GM19043 (cell line): Measurements from ENCODE around the gene OR10A3.

Source experiments
- ATAC-seq: cut with Tn5 transposase; IDR thresholded peaks from one replicate; pipeline ENCODE4 v1.9.1; 2021; ENCODE audit warnings: low read depth; ENCODE audit not compliant: unreplicated experiment

OR10A3 gene

DNA sequence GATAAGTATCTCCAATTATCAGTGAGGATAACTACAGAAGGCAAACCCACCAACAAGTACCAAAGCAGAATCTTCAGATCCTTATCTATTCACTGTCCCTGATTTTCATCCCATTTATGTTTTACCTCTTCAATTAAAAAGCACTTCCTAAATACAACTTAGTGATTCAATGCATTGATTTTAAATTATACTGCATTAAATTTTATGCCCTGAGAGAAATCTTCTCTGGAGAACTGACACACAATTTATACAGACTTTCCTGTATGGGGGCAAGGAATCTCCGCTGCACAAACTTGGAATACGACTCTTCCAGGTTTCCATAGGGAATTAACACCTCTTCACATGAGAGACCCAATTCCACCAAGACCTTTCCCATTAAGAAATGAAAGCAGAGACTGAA is at the start of gene OR10A3:
Gene OR10A3, minus strand, starts transcription at position 101 of the 400 bp plus-strand sequence. CDS start 2,188 bp downstream, outside the sequence.
- ATAC-seq = no peak

GRCh38 chr11:7987560-7987883 is 46.0 kb upstream of the OR10A3 start:
- ATAC-seq = peak; percentile 0

- peak; percentile 91 for ATAC-seq
Observed at GRCh38 chr11:7986768-7987559, 45.5 kb upstream of the OR10A3 start, which contains the start of gene EIF3F. Gene EIF3F (plus strand): TSS chr11:7987337. CDS start chr11:7987353, 16 bp downstream.

- no peak for ATAC-seq
Observed at GRCh38 chr11:7983832-7984590, 42.5 kb upstream of the OR10A3 start.

GRCh38 chr11:7982582-7983119 is 41.1 kb upstream of the OR10A3 start:
- peak; percentile 44 for ATAC-seq

- no peak for ATAC-seq
Observed at GRCh38 chr11:7981619-7982157, 40.2 kb upstream of the OR10A3 start.

DNA sequence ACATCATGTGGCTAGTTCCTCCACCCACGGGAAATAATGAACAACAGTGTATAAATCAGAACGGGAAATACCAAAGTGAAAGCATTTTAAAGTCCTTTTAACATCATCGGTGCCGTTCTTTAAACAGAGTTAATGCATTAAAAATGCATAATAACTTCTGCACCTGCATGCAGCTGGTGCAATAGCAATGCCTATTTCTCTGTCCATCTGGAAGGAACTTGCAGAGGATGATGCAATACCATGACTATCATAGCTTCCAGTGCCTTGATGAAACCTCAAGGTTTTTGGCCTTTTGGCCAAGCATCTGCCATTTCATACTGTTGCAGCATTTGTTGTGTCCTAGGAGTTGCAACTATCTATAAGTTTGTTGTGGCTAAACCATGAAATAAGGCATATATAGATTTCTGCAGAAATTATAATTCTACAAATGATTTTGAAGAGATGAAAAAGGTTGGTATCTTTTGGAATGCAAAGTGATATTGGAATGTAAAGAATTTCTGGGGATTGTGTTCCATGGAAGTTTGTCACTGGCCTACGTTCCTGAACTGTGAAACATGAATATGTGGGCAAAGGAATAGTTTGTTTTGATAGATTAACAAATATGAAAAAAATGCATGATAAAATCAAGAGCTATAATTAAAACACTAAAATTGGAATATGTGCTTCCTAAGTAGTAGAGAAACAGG is 35.9 kb upstream of the OR10A3 start:
- ATAC-seq = no peak

GRCh38 chr11:7974668-7975067 is 33.2 kb upstream of the OR10A3 start:
- no peak for ATAC-seq

DNA sequence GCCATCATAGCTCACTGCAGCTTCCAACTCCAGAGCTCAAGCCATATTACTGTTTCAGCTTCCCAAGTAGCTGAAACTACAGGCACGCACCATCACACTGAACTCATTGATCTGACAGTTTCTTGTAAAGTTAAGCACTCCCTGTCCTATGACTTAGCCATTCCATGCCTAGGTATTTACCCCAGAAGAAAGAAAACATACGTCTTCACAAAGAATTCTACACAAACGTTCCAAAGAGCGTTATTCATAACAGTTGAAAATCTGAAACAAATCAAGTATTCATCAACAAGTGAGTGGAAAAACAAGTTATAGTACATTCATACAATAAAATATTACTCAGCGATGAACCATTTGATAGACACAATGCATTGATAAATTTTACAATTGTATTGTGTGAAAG is 31.5 kb upstream of the OR10A3 start:
- ATAC-seq = no peak

- ATAC-seq = no peak
Observed at GRCh38 chr11:7971846-7972245, 30.3 kb upstream of the OR10A3 start.

DNA sequence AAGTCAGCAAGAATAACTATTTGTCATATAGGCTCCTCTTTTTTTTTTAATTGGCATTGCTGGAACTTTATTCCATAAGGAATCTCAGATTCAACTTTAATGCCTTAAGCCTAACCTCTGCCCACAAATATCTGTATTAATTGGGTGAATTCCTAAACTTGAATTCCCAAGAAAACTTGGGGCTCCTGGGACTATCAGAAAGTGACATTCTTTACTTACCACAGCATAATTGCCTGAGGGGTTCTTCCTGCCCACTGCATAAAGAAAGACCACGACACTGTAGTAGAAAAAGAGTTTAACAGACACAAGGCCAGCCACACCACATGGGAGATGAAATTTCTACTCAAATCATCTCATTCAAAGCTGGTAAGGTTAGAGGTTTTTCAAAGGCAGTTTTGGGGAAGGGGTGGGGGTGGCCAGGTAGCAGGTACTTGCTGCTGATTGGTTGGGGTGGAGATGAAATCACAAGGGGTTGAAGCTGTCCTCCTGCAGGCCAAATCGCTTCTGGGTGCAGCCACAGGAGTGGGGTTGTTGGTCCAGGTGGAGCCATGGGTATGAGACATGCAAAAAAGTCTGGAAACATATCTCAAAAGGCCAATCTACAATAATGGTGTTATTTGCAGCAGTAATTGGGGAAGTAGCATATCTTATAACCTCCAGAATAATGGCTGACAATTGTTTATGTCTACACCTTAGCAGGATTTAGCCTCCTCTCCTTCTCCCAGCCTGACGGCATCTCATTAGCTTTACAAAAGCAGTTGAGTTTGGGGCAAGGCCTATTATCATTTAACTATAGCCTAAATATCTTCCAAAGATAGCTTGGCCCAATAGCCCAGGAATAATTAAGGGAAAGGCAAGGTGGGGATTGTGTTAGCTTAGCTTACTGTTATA is 28.5 kb upstream of the OR10A3 start:
- no peak for ATAC-seq

DNA sequence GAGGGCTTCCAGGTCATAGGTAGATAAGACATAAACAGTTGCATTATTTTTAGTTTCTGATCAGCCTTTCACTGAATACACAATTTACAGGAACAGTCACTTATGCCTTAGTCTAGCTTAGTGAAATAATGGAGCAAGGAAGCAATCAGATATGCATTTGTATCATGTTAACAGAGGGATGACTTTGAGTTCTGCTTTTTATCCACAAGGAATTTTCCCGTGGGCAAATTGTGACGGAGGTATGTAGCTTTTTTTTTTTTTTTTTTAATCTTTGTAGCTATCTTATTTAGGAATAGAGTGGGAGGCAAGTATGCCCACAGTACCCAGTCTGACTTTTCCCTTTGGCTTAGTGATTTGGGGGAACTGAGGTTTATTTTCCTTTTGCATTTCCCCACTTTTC is 27.2 kb upstream of the OR10A3 start:
- no peak for ATAC-seq

GRCh38 chr11:7967826-7968225 is 26.3 kb upstream of the OR10A3 start:
- ATAC-seq = no peak

GRCh38 chr11:7967097-7967496 is 25.6 kb upstream of the OR10A3 start:
- ATAC-seq = no peak

DNA sequence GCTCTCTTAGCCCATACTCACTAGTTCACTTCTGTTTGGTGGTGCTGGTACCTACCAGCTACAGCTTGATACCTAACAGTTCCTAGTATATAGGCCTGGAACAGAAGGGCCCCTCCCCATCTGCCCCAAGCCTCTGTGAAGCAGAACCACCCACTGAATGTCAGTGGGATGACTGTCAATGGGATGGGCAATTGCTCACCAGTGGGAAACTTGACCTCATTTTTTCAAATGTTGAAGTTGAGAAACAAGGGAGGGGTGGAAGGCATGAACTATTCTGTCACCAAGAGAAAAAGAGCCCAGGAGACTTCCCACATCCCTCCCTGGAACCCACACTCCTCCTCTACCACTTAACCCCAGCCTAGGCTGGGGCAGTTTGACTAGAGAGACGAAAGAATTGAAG is 23.9 kb upstream of the OR10A3 start, which contains the start of gene NLRP10:
Gene NLRP10, minus strand, starts transcription at position 62 of the 400 bp plus-strand sequence. CDS start 1,952 bp downstream, outside the sequence.
- no peak for ATAC-seq

DNA sequence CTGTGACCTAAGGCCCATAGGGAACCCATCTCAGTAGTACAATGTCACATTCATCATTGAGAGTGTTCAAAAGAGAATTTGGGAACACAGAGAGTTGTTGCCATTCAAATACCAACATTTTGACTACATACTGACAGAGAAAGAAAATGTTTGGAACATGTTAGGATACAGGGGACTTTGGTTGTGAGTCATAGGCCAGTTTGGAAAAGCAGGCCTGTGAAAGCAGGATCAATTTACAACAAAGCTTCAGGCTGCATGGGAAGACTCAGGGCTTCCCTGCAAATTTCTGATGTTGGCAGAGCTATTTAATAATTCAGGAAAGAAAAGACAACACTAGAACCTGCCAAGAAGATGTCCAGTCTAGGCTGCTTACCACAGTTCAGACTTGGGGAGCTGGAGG is 23.4 kb upstream of the OR10A3 start:
- no peak for ATAC-seq

GRCh38 chr11:7964261-7964660 is 22.8 kb upstream of the OR10A3 start:
- ATAC-seq = no peak

DNA sequence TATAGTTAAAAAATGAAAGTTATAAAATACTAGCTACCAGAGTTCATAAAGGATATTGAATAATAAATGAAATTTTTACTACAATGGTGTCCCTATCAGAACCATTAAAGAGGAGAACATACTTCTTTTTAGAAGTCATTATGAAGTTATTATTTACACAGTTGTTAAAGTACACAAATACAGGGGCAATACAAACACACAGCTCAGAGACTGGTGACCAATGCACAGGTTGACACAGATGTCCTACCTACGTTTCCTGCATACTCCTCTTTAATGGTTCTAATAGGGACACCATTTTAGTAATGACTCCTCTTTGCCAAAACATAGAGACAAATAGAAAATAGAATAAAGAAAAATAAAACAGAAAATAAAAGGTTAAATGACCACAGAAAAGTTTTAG is 13.7 kb upstream of the OR10A3 start:
- no peak for ATAC-seq

DNA sequence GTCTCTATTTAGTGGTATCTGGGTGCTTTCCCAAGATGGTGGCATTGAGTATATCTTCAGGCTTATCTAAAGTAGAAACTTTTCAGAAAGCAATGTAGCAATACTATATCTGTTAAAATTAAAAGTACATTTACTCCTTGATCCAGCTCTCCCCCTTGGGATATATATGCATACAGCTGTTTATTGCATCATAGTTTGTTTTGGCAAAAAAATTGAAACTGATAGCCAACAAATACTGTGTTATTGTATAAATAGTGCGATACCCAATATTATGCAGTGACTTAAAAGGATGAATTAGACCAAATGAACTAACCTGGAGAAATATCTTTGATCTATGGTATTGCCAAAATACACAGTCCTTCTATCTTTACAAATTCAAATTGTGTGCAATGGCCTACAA is 8.4 kb upstream of the OR10A3 start:
- ATAC-seq = no peak

- ATAC-seq = no peak
Observed at GRCh38 chr11:7944123-7944522, 2.6 kb upstream of the OR10A3 start.
